Keratinocyte (primary cell): ENCODE results near the gene ADGRB3. TPM values are rescaled to one million over a fixed set of nuclear protein-coding genes. Genes with fewer than 3 reads are reported as not detected.

ENCODE experiments used
- DNase-seq: peaks from one replicate; pipeline ENCODE4 v3.0.0-alpha.2; 2011; ENCODE audit warnings: low read depth, missing footprints, low spot score
- FAIRE-seq: peaks from 2 replicates; lab custom pipeline; 2011; peaks lifted over from hg19 to GRCh38; lab: Jason Lieb, UNC
- H2AFZ ChIP-seq: 2 replicates; pipeline ENCODE4 v1.6.0; 2012; ENCODE audit warnings: low read length, control low read depth, inconsistent platforms; ENCODE audit not compliant: control insufficient read depth
- H3K27ac ChIP-seq: 2 replicates; pipeline ENCODE4 v1.5.1; 2011; ENCODE audit warnings: low read length; ENCODE audit not compliant: control insufficient read depth, insufficient read depth
- H3K27me3 ChIP-seq: 3 replicates; pipeline ENCODE4 v1.6.0; 2011; ENCODE audit warnings: low read length; ENCODE audit not compliant: control insufficient read depth, insufficient read depth; ENCODE audit errors: extremely low read depth
- H3K36me3 ChIP-seq, 2 experiments: 2 replicates in 1 of 2; 3 replicates in 1 of 2; pipeline ENCODE4 v1.5.1; 2011; ENCODE audit warnings: low read length in 2 of 2, mild to moderate bottlenecking in 1 of 2; ENCODE audit not compliant: control insufficient read depth in 2 of 2, insufficient read depth in 2 of 2; ENCODE audit errors: extremely low read depth in 1 of 2
- H3K4me1 ChIP-seq: 3 replicates; pipeline ENCODE4 v1.5.1; 2011; ENCODE audit warnings: low read length; ENCODE audit not compliant: control insufficient read depth, insufficient read depth; ENCODE audit errors: extremely low read depth
- H3K4me2 ChIP-seq: 3 replicates; pipeline ENCODE4 v1.6.0; 2011; ENCODE audit warnings: low read depth, low read length; ENCODE audit not compliant: control insufficient read depth, insufficient read depth; ENCODE audit errors: extremely low read depth
- H3K4me3 ChIP-seq, 3 experiments: fragments of 200-600 bp in 1 of 3; sonication (generic) in 1 of 3; 2 replicates in 2 of 3; 3 replicates in 1 of 3; pipeline ENCODE4 v1.5.1; 2011 to 2016; ENCODE audit warnings: low read length in 3 of 3, mild to moderate bottlenecking in 3 of 3, control low read depth in 2 of 3, inconsistent platforms in 1 of 3, low read depth in 1 of 3, mixed read lengths in 1 of 3, mixed run types in 1 of 3, moderate library complexity in 1 of 3; ENCODE audit not compliant: control insufficient read depth in 2 of 3, insufficient read depth in 2 of 3; ENCODE audit errors: extremely low read depth in 1 of 3
- H3K79me2 ChIP-seq: 2 replicates; pipeline ENCODE4 v1.6.0; 2012; ENCODE audit warnings: low read length; ENCODE audit not compliant: control insufficient read depth, insufficient read depth
- H3K9ac ChIP-seq: 3 replicates; pipeline ENCODE4 v1.6.0; 2011; ENCODE audit warnings: low read length; ENCODE audit not compliant: control insufficient read depth, insufficient read depth; ENCODE audit errors: extremely low read depth
- H3K9me1 ChIP-seq: 3 replicates; pipeline ENCODE4 v1.6.0; 2011; ENCODE audit warnings: low read length; ENCODE audit not compliant: control insufficient read depth, insufficient read depth; ENCODE audit errors: extremely low read depth
- H3K9me3 ChIP-seq: 2 replicates; pipeline ENCODE4 v1.5.1; 2012; ENCODE audit warnings: low read depth, low read length; ENCODE audit not compliant: control insufficient read depth
- H4K20me1 ChIP-seq: 3 replicates; pipeline ENCODE4 v1.6.0; 2011; ENCODE audit warnings: low read length; ENCODE audit not compliant: control insufficient read depth, insufficient read depth; ENCODE audit errors: extremely low read depth
- CTCF ChIP-seq, 3 experiments: IDR thresholded peaks in 1 of 3; conservative IDR thresholded peaks in 1 of 3; optimal IDR thresholded peaks in 1 of 3; 2 replicates in 2 of 3; 3 replicates in 1 of 3; pipeline versions ENCODE3 to v1.5.1; 2011; ENCODE audit warnings: low read length in 3 of 3, mild to moderate bottlenecking in 3 of 3, moderate library complexity in 2 of 3, control low read depth in 1 of 3, inconsistent platforms in 1 of 3; ENCODE audit not compliant: insufficient read depth in 2 of 3; ENCODE audit errors: extremely low read depth in 1 of 3
- EZH2 ChIP-seq: IDR thresholded peaks from one replicate; pipeline ENCODE4 v1.6.1; 2012; ENCODE audit warnings: inconsistent platforms, mild to moderate bottlenecking, low read length, moderate library complexity
- dilution Hi-C: fragments of 300-500 bp; cut with MboI; formaldehyde crosslinking; loops from one replicate; pipeline ENCODE4 v1.7.0; 2020; ENCODE audit warnings: low sequenced_read_pairs; ENCODE audit not compliant: extremely low pct_ligation_motif_present
- polyA plus RNA-seq, 5 experiments: library from polyadenylated mRNA; depleted of rRNA in 3 of 5; stranded (reverse) in 3 of 5; stranded (forward) in 1 of 5; unstranded in 1 of 5; fragments of >200 nt; gene quantifications; 1 replicate in 1 of 5; 2 replicates in 3 of 5; 3 replicates in 1 of 5; pipeline versions ENCODE4 v1.2.1 to v1.2.3, GENCODE V29; 2011 to 2012; ENCODE audit warnings: missing spikeins in 2 of 5, low read depth in 1 of 5, low replicate concordance in 1 of 5

The ADGRB3 gene
- polyA plus RNA-seq, 1 donor (not counting 4 experiments of a cell fraction or from before 2014, with no cell fraction given) = not detected

- dilution Hi-C loops = no loop called here
- Histone ChIP-seq H3K9me3 (no peaks in the 10 kb centered on the region), H3K4me2 (no peak overlapping the region), H3K79me2 (no peaks in the 10 kb centered on the region), H3K27ac (no peak overlapping the region), H4K20me1 (no peaks in the 10 kb centered on the region), H3K36me3 (no peaks in the 10 kb centered on the region), H3K4me1 (no peaks in the 10 kb centered on the region), H3K4me3 (no peak overlapping the region), H3K27me3 (no peaks in the 10 kb centered on the region), H2AFZ (no peak overlapping the region), H3K9ac (no peak overlapping the region), H3K9me1 (no peaks in the 10 kb centered on the region)
- no peak for DNase-seq
- TF ChIP-seq EZH2 (no peak), CTCF (optimal IDR thresholded peaks at IDR 0.05 in 1 of 3, IDR thresholded peaks at IDR 0.05 in 1 of 3, conservative IDR thresholded peaks at IDR 0.05 in 1 of 3; ENCODE audit: extremely low read depth in 1 of 3, insufficient read depth in 2 of 3, low read length in 3 of 3) (no peak)
- FAIRE-seq = no peak
Observed at GRCh38 chr6:69138148-69138547, 503.1 kb downstream of the ADGRB3 start.

GRCh38 chr6:69138893-69139494 is 503.9 kb downstream of the ADGRB3 start:
- Histone ChIP-seq H3K27ac (no peak overlapping the region), H3K4me2 (no peak overlapping the region), H2AFZ (no peak overlapping the region), H3K36me3 (no peaks in the 10 kb centered on the region), H3K9ac (no peak overlapping the region), H3K27me3 (no peaks in the 10 kb centered on the region), H4K20me1 (no peaks in the 10 kb centered on the region), H3K4me3 (no peak overlapping the region), H3K4me1 (no peaks in the 10 kb centered on the region), H3K9me3 (no peaks in the 10 kb centered on the region), H3K79me2 (no peaks in the 10 kb centered on the region), H3K9me1 (no peaks in the 10 kb centered on the region)
- no peak for DNase-seq
- TF ChIP-seq CTCF (optimal IDR thresholded peaks at IDR 0.05 in 1 of 3, IDR thresholded peaks at IDR 0.05 in 1 of 3, conservative IDR thresholded peaks at IDR 0.05 in 1 of 3; ENCODE audit: extremely low read depth in 1 of 3, insufficient read depth in 2 of 3, low read length in 3 of 3) = no peak
- TF ChIP-seq EZH2 = no peak
- dilution Hi-C loops = no loop called here
- FAIRE-seq = no peak
